IMR-90 (cell line): Measurements from ENCODE around the gene GRK5. TPM values are rescaled to one million over a fixed set of nuclear protein-coding genes. Genes with fewer than 3 reads are reported as not detected.
A peak's percentile ranks its signal among the peaks of the same experiment; 100 is the strongest.

Experiments used
- ATAC-seq: fragments of 200-7000 bp; cut with Tn5 transposase; 2 replicates; pipeline ENCODE4 v1.9.1; 2020; ENCODE audit warnings: low read depth, mild to moderate bottlenecking, moderate library complexity
- BruUV-seq: library from RNA; stranded (reverse); fragments of 400-500 nt; replicated peaks from 2 replicates; lab custom pipeline; 2021; lab: Mats Ljungman, UMichigan
- CTCF ChIA-PET: fragments of 300-600 bp; formaldehyde crosslinking; extraction: SDS; loops from one replicate; lab custom pipeline; 2021; ENCODE audit warnings: antibody characterized with exemption; lab: Yijun Ruan, JAX
- POLR2A ChIA-PET: fragments of 300-600 bp; sonication (Branson Sonifier 250); formaldehyde crosslinking; loops from one replicate; lab custom pipeline; 2022; ENCODE audit warnings: antibody characterized with exemption; ENCODE audit not compliant: unreplicated experiment; lab: Charles Lee
- DNase-seq: peaks from one replicate; pipeline ENCODE4 v3.0.0; 2013
- H2AFZ ChIP-seq: replicated peaks from 2 replicates; pipeline ENCODE3; 2013; ENCODE audit warnings: low read length, mild to moderate bottlenecking; ENCODE audit not compliant: poor library complexity
- H2AK5ac ChIP-seq: 2 replicates; pipeline ENCODE4 v1.6.1; 2013; ENCODE audit warnings: low read depth, low read length, inconsistent platforms
- H2AK9ac ChIP-seq: replicated peaks from 2 replicates; pipeline ENCODE3; 2013; ENCODE audit warnings: mild to moderate bottlenecking, low read depth, low read length, moderate library complexity; ENCODE audit not compliant: poor library complexity
- H2BK120ac ChIP-seq: 2 replicates; pipeline ENCODE4 v1.6.1; 2013; ENCODE audit warnings: low read depth, low read length, inconsistent platforms
- H2BK15ac ChIP-seq: 3 replicates; pipeline ENCODE4 v1.6.1; 2013; ENCODE audit warnings: low read depth, low read length, inconsistent platforms
- H2BK20ac ChIP-seq: 2 replicates; pipeline ENCODE4 v1.6.1; 2013; ENCODE audit warnings: low read depth, mild to moderate bottlenecking, inconsistent platforms, low read length, moderate library complexity
- H2BK5ac ChIP-seq: 2 replicates; pipeline ENCODE4 v1.6.1; 2013; ENCODE audit warnings: mild to moderate bottlenecking, low read depth, low read length, inconsistent platforms; ENCODE audit not compliant: poor library complexity, severe bottlenecking
- H3K14ac ChIP-seq: replicated peaks from 2 replicates; pipeline ENCODE4 v1.6.1; 2013; ENCODE audit warnings: low read depth, low read length, inconsistent platforms
- H3K18ac ChIP-seq: 2 replicates; pipeline ENCODE4 v1.6.1; 2013; ENCODE audit warnings: low read depth, low read length, control low read depth
- H3K23ac ChIP-seq: 2 replicates; pipeline ENCODE4 v1.6.1; 2013; ENCODE audit warnings: low read depth, low read length, inconsistent platforms
- H3K27ac ChIP-seq: 2 replicates; pipeline ENCODE4 v1.5.1; 2013; ENCODE audit warnings: mild to moderate bottlenecking, control low read depth, low read length; ENCODE audit not compliant: insufficient read depth
- H3K27me3 ChIP-seq: 2 replicates; pipeline ENCODE4 v1.6.1; 2013; ENCODE audit warnings: low read length; ENCODE audit not compliant: control insufficient read depth, insufficient read depth
- H3K36me3 ChIP-seq: 2 replicates; pipeline ENCODE4 v1.6.1; 2013; ENCODE audit warnings: low read length, mixed read lengths; ENCODE audit not compliant: control insufficient read depth, insufficient read depth
- H3K4ac ChIP-seq: 2 replicates; pipeline ENCODE4 v1.6.1; 2013; ENCODE audit warnings: low read depth, low read length, inconsistent platforms
- H3K4me1 ChIP-seq: 2 replicates; pipeline ENCODE4 v1.6.1; 2013; ENCODE audit warnings: low read length, mixed read lengths; ENCODE audit not compliant: control insufficient read depth, insufficient read depth
- H3K4me2 ChIP-seq: 2 replicates; pipeline ENCODE4 v1.6.1; 2013; ENCODE audit warnings: low read depth, mild to moderate bottlenecking, control low read depth, low read length, moderate library complexity
- H3K4me3 ChIP-seq: 2 replicates; pipeline ENCODE4 v1.5.1; 2013; ENCODE audit warnings: low read depth, mild to moderate bottlenecking, control low read depth, low read length, moderate library complexity; ENCODE audit not compliant: insufficient read depth
- H3K56ac ChIP-seq: 2 replicates; pipeline ENCODE4 v1.6.1; 2013; ENCODE audit warnings: low read length, inconsistent platforms; ENCODE audit not compliant: insufficient read depth; ENCODE audit errors: extremely low read depth
- H3K79me1 ChIP-seq, 2 experiments: 2 replicates each; pipeline ENCODE4 v1.6.1; 2013; ENCODE audit warnings: low read length in 2 of 2, inconsistent platforms in 1 of 2, low read depth in 1 of 2
- H3K9ac ChIP-seq: 2 replicates; pipeline ENCODE4 v1.6.1; 2013; ENCODE audit warnings: low read depth, low read length, control low read depth
- H3K9me1 ChIP-seq: 2 replicates; pipeline ENCODE4 v1.6.1; 2013; ENCODE audit warnings: low read length, inconsistent platforms; ENCODE audit not compliant: insufficient read depth
- H3K9me3 ChIP-seq: 2 replicates; pipeline ENCODE4 v1.6.1; 2013; ENCODE audit warnings: low read length; ENCODE audit not compliant: control insufficient read depth, insufficient read depth
- H4K20me1 ChIP-seq: 2 replicates; pipeline ENCODE4 v1.6.1; 2013; ENCODE audit warnings: low read length, inconsistent platforms; ENCODE audit not compliant: insufficient read depth
- H4K5ac ChIP-seq: 2 replicates; pipeline ENCODE4 v1.6.1; 2013; ENCODE audit warnings: mild to moderate bottlenecking, low read depth, low read length, control low read depth
- H4K8ac ChIP-seq, 2 experiments: 2 replicates each; pipeline ENCODE4 v1.6.1; 2013; ENCODE audit warnings: low read depth in 2 of 2, low read length in 2 of 2, control low read depth in 1 of 2, inconsistent platforms in 1 of 2
- H4K91ac ChIP-seq: 2 replicates; pipeline ENCODE4 v1.6.1; 2013; ENCODE audit warnings: low read depth, low read length, inconsistent platforms; ENCODE audit not compliant: insufficient read depth
- BHLHE40 ChIP-seq: fragments of 150-350 bp; IDR thresholded peaks from 2 replicates; pipeline ENCODE4 v1.6.1; 2016; ENCODE audit warnings: mild to moderate bottlenecking, low read depth, low read length
- CEBPB ChIP-seq: IDR thresholded peaks from 2 replicates; pipeline ENCODE4 v1.6.1; 2012; ENCODE audit warnings: low read depth, low read length, improper control_type of control experiment
- CHD1 ChIP-seq: IDR thresholded peaks from 2 replicates; pipeline ENCODE4 v1.6.1; 2012; ENCODE audit warnings: low read depth, low read length, improper control_type of control experiment
- FOS ChIP-seq: fragments of 150-350 bp; IDR thresholded peaks from 2 replicates; pipeline ENCODE4 v1.6.1; 2016; ENCODE audit warnings: low read depth, low read length
- MXI1 ChIP-seq: IDR thresholded peaks from 2 replicates; pipeline ENCODE4 v1.6.1; 2012; ENCODE audit warnings: low read depth, mild to moderate bottlenecking, low read length, moderate library complexity, borderline replicate concordance
- NFE2L2 ChIP-seq: fragments of 150-350 bp; IDR thresholded peaks from 2 replicates; pipeline ENCODE4 v1.6.1; 2016; ENCODE audit warnings: low read depth, mild to moderate bottlenecking, low read length
- POLR2A ChIP-seq: IDR thresholded peaks from 2 replicates; pipeline ENCODE4 v1.6.1; 2012; ENCODE audit warnings: mild to moderate bottlenecking, low read depth, low read length
- RAD21 ChIP-seq: IDR thresholded peaks from 2 replicates; pipeline ENCODE4 v1.6.1; 2012; ENCODE audit warnings: low read length, improper control_type of control experiment
- WGBS, 2 experiments: methylation state at CpG; one replicate each; pipeline versions ENCODE4 v1.1.5 to v1.1.7; 2013; ENCODE audit warnings: missing lambda C conversion rate in 2 of 2; ENCODE audit not compliant: insufficient read length in 1 of 2; ENCODE audit errors: extremely low coverage in 2 of 2; 5-methylcytosine and 5-hydroxymethylcytosine counted together
- dilution Hi-C: fragments of 300-500 bp; cut with HindIII; formaldehyde crosslinking; loops from one replicate; pipeline ENCODE4 v1.14.3; 2018; ENCODE audit warnings: low sequenced_read_pairs; ENCODE audit not compliant: unreplicated experiment
- in situ Hi-C: fragments of 300-500 bp; cut with MboI; formaldehyde crosslinking; loops from 3 replicates; pipeline ENCODE4 v1.14.3; 2019; ENCODE audit warnings: low sequenced_read_pairs, inconsistent platforms, mixed read lengths
- intact Hi-C: fragments of 100-400 bp; cut with micrococcal nuclease; formaldehyde crosslinking; loops from 2 replicates; pipeline ENCODE4 v1.10.0; 2022
- polyA plus RNA-seq, 3 experiments: library from polyadenylated mRNA; depleted of rRNA; stranded (reverse); fragments of >200 nt; gene quantifications; 2 replicates each; pipeline ENCODE4 v1.2.3, GENCODE V29; 2012; ENCODE audit warnings: low replicate concordance in 1 of 3
- total RNA-seq: library from RNA; depleted of rRNA; stranded (reverse); fragments of >200 nt; gene quantifications from 2 replicates; pipeline ENCODE4 v1.2.3, GENCODE V29; 2012
- TF ChIP-seq, protein P1 (sequence below): conservative IDR thresholded peaks from 2 replicates; pipeline ENCODE4 v1.5.1; 2012; ENCODE audit warnings: mild to moderate bottlenecking, low read depth, low read length, improper control_type of control experiment
- TF ChIP-seq, protein P2 (sequence below): fragments of 150-350 bp; IDR thresholded peaks from 2 replicates; pipeline ENCODE4 v1.6.1; 2016; ENCODE audit warnings: low read depth, mild to moderate bottlenecking, low read length, moderate library complexity, borderline replicate concordance
- TF ChIP-seq, protein P3 (sequence below): fragments of 150-350 bp; IDR thresholded peaks from 2 replicates; pipeline ENCODE4 v1.6.1; 2017; ENCODE audit warnings: mild to moderate bottlenecking, antibody characterized with exemption, low read length, low read depth

GRK5 gene
- total and polyA plus RNA-seq, 2 of the 4 experiments (the other 2 are of a cell fraction), result 12.9 to 16.3 TPM

DNA sequence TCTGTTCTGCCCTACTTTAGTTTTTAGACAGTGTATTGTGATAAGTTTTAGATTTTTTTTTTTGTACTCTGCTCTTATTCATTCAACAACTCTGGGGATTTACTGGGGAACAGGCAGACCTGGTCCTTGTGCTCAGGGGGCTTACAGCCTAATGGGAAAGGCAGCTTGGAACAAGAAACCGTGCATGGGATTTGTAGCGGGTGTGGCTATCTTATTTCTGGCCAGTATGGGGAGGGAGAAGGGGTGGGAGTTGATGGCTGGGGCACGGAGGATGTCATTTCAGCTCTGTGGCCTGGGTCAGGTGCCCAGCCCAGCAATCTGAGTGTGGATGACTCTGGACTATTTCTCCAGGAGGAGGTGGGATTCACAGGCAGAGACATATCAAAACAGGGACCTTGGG lies 47.0 kb downstream of the GRK5 start (continued):
- TF ChIP-seq, protein P1, sequence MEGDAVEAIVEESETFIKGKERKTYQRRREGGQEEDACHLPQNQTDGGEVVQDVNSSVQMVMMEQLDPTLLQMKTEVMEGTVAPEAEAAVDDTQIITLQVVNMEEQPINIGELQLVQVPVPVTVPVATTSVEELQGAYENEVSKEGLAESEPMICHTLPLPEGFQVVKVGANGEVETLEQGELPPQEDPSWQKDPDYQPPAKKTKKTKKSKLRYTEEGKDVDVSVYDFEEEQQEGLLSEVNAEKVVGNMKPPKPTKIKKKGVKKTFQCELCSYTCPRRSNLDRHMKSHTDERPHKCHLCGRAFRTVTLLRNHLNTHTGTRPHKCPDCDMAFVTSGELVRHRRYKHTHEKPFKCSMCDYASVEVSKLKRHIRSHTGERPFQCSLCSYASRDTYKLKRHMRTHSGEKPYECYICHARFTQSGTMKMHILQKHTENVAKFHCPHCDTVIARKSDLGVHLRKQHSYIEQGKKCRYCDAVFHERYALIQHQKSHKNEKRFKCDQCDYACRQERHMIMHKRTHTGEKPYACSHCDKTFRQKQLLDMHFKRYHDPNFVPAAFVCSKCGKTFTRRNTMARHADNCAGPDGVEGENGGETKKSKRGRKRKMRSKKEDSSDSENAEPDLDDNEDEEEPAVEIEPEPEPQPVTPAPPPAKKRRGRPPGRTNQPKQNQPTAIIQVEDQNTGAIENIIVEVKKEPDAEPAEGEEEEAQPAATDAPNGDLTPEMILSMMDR, result no peak

DNA sequence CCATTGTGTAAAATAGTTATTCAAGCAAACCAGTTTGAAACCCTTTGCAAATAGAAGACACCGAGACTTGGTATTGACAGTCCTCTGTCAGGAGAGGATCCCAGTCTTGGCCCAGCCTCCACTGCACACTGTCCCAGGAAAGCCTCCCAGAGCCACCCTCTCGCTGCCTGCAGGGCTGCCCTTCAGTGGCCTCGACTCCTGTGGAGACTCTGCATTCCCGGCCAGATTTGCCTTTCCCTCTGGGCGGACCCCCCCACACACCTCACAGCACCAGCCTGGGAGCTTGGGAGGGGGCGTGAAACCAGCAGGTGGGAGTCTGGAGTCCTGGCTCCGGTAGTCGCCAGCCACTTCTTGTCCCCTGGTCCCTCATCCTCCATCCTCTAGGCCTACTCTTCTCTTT lies 48.7 kb downstream of the GRK5 start:
- H2AFZ ChIP-seq, result no peak overlapping the region
- no peak overlapping the region for H3K56ac ChIP-seq
- peaks cover 25% of the 10 kb centered on the region for H3K9me1 ChIP-seq
- H3K9me3 ChIP-seq, result no peaks in the 10 kb centered on the region
- CTCF ChIA-PET, result interaction anchor here (1.3 kb wide), 1 partner anchor 57 kb away, joined by 3 read pairs; no protein-coding TSS in a partner anchor
- no peak overlapping the region for H4K91ac ChIP-seq
- no peak overlapping the region for H3K23ac ChIP-seq
- no peak overlapping the region for H2BK5ac ChIP-seq
- H3K79me1 ChIP-seq, result peaks cover 39 to 81% of the 10 kb centered on the region in 2 experiments
- dilution Hi-C loops, result no loop called here
- no peak overlapping the region for H3K14ac ChIP-seq
- H3K4ac ChIP-seq, result no peak overlapping the region
- intact Hi-C loops, result no loop called here
- DNase-seq, result no peak
- no peak overlapping the region for H3K18ac ChIP-seq
- no peak overlapping the region for H4K5ac ChIP-seq
- no peaks in the 10 kb centered on the region for H3K27me3 ChIP-seq
- no peak overlapping the region for H2BK120ac ChIP-seq
- no CpG with 5 or more reads among the region's 8 CpGs for whole genome bisulfite sequencing, 2 experiments
- POLR2A ChIA-PET, result no interaction called here
- no peak for ATAC-seq
- peaks cover 44% of the 10 kb centered on the region for H3K4me1 ChIP-seq
- no peak overlapping the region for H2AK9ac ChIP-seq
- H2AK5ac ChIP-seq, result 0 out of 2 replicates have a peak overlapping the region, but pooled peaks have one; percentile 10
- H3K9ac ChIP-seq, result no peak overlapping the region
- no peak overlapping the region for H2BK15ac ChIP-seq
- no TSS peak for BruUV-seq
- no peak overlapping the region for H3K27ac ChIP-seq
- peaks cover 12% of the 10 kb centered on the region for H3K36me3 ChIP-seq
- H4K20me1 ChIP-seq, result peaks cover 73% of the 10 kb centered on the region
- H4K8ac ChIP-seq, result no peak overlapping the region
- in situ Hi-C loops, result no loop called here
- H3K4me2 ChIP-seq, result no peak overlapping the region
- H2BK20ac ChIP-seq, result no peak overlapping the region
- H3K4me3 ChIP-seq, result no peak overlapping the region
- TF ChIP-seq FOS (no peak), CEBPB (no peak), BHLHE40 (no peak), POLR2A (no peak), MXI1 (no peak), NFE2L2 (no peak), CHD1 (no peak), RAD21 (no peak)
- TF ChIP-seq, protein P1, result no peak
- TF ChIP-seq, protein P2, sequence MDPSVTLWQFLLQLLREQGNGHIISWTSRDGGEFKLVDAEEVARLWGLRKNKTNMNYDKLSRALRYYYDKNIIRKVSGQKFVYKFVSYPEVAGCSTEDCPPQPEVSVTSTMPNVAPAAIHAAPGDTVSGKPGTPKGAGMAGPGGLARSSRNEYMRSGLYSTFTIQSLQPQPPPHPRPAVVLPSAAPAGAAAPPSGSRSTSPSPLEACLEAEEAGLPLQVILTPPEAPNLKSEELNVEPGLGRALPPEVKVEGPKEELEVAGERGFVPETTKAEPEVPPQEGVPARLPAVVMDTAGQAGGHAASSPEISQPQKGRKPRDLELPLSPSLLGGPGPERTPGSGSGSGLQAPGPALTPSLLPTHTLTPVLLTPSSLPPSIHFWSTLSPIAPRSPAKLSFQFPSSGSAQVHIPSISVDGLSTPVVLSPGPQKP, result no peak
- TF ChIP-seq, protein P3, sequence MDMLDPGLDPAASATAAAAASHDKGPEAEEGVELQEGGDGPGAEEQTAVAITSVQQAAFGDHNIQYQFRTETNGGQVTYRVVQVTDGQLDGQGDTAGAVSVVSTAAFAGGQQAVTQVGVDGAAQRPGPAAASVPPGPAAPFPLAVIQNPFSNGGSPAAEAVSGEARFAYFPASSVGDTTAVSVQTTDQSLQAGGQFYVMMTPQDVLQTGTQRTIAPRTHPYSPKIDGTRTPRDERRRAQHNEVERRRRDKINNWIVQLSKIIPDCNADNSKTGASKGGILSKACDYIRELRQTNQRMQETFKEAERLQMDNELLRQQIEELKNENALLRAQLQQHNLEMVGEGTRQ, result no peak
